ENCODE measurements around the gene GH2. TPM values are rescaled to one million over a fixed set of nuclear protein-coding genes. Genes with fewer than 3 reads are reported as not detected.
A peak's percentile ranks its signal among the peaks of the same experiment; 100 is the strongest.

GH2 gene
- total RNA-seq, 2 donors from 2014 or later: not detected

GRCh38 chr17:63830278-63830677 is 51.5 kb downstream of the GH2 start:
- Mint-ChIP-seq H3K36me3 (ENCODE audit: insufficient read depth in 2 of 2) (peaks cover 3 to 23% of the 10 kb centered on the region in 2 donors), H3K9me3 (no peaks in the 10 kb centered on the region), H3K4me1 (ENCODE audit: low read depth) (peaks cover 71% of the 10 kb centered on the region), H3K27me3 (ENCODE audit: low read depth) (no peaks in the 10 kb centered on the region), H3K27ac (peak overlapping the region; percentile 39), H3K4me3 (no peak overlapping the region)
- ATAC-seq (replicated peaks in 1 of 2): no peak
- no peak for DNase-seq

Other genes starting within 250 kb of the GH2 start
- 100 to 1,000 TPM; 227 to 324 TPM for gene LIMD2, start 181.8 kb downstream of the GH2 start, total RNA-seq
- gene STRADA, start 140.1 kb downstream of the GH2 start, total RNA-seq: 10 to 100 TPM; 71.7 to 77.7 TPM
- gene CCDC47, start 108.3 kb downstream of the GH2 start, total RNA-seq: 10 to 100 TPM; 59.5 to 60.3 TPM
- 100 to 1,000 TPM; 112 to 114 TPM for gene DDX42, start 107.8 kb downstream of the GH2 start, total RNA-seq
- 100 to 1,000 TPM; 144 to 161 TPM for gene PSMC5, start 54.5 kb downstream of the GH2 start, total RNA-seq
- 10 to 100 TPM; 36.0 to 42.3 TPM for gene FTSJ3, start 54.3 kb downstream of the GH2 start, total RNA-seq
- gene SMARCD2, start 39.3 kb downstream of the GH2 start, total RNA-seq: 100 to 1,000 TPM; 103 to 121 TPM
- gene CSH2, start 8.3 kb downstream of the GH2 start, total RNA-seq: not detected
- not detected for gene CSH1, start 14.6 kb upstream of the GH2 start, total RNA-seq
- gene CSHL1, start 29.3 kb upstream of the GH2 start, total RNA-seq: not detected
- not detected for gene GH1, start 36.9 kb upstream of the GH2 start, total RNA-seq
- gene CD79B, start 50.4 kb upstream of the GH2 start, total RNA-seq: 10 to 100 TPM; 24.8 to 31.0 TPM
- gene SCN4A, start 91.0 kb upstream of the GH2 start, total RNA-seq: 1 to 10 TPM in 1 of 2 donors, under 1 TPM in 1; 0.93 to 1.0 TPM
- gene PRR29, start 116.4 kb upstream of the GH2 start, total RNA-seq: 1 to 10 TPM in 1 of 2 donors, under 1 TPM in 1; 0.96 to 1.1 TPM
- 10 to 100 TPM; 49.9 to 55.7 TPM for gene ICAM2, start 138.7 kb upstream of the GH2 start, total RNA-seq
- gene ERN1, start 248.2 kb upstream of the GH2 start, total RNA-seq: 10 to 100 TPM; 58.1 to 98.3 TPM